Measurements from ENCODE around the gene C22orf23. TPM values are rescaled to one million over a fixed set of nuclear protein-coding genes. Genes with fewer than 3 reads are reported as not detected.
A peak's percentile ranks its signal among the peaks of the same experiment; 100 is the strongest.

The C22orf23 gene
- total RNA-seq, 2 donors from 2014 or later = not detected

- no peak for TF ChIP-seq CTCF (IDR thresholded peaks at IDR 0.05)
- Histone ChIP-seq H3K36me3 (no peaks in the 10 kb centered on the region), H3K4me1 (peaks cover 3% of the 10 kb centered on the region), H3K27ac (peak within 1 kb of the TSS; percentile 66), H3K4me3 (peak within 1 kb of the TSS; percentile 62), H3K27me3 (no peaks in the 10 kb centered on the region), H3K9ac (ENCODE audit: low read depth in 2 of 2, low read length in 2 of 2) (peak within 1 kb of the TSS; percentile 85 to 97), H3K9me3 (no peaks in the 10 kb centered on the region)
- intact Hi-C loops (cut with DNase I) = no loop called here
- peak; percentile 72 for DNase-seq
These were observed 47.7 kb downstream of the C22orf23 start, which contains the start of gene MICALL1 for GRCh38 chr22:37905534-37906363. Gene MICALL1 (plus strand): TSS chr22:37906297. CDS start chr22:37906423, 126 bp downstream.

- peak; percentile 33 for DNase-seq
- Histone ChIP-seq H3K9ac (ENCODE audit: low read depth in 2 of 2, low read length in 2 of 2) (no peak overlapping the region), H3K4me1 (peaks cover 3% of the 10 kb centered on the region), H3K27ac (peak overlapping the region; percentile 63), H3K9me3 (no peaks in the 10 kb centered on the region), H3K27me3 (no peaks in the 10 kb centered on the region), H3K4me3 (no peak overlapping the region), H3K36me3 (no peaks in the 10 kb centered on the region)
- TF ChIP-seq CTCF (IDR thresholded peaks at IDR 0.05) = no peak
- intact Hi-C loops (cut with DNase I) = no loop called here
These were observed 48.5 kb downstream of the C22orf23 start for GRCh38 chr22:37904572-37905533.

GRCh38 chr22:37898441-37899181 lies 54.8 kb downstream of the C22orf23 start:
- Histone ChIP-seq H3K27ac (no peak overlapping the region), H3K4me3 (no peak overlapping the region), H3K36me3 (no peaks in the 10 kb centered on the region), H3K4me1 (peaks cover 7% of the 10 kb centered on the region), H3K9me3 (no peaks in the 10 kb centered on the region), H3K27me3 (no peaks in the 10 kb centered on the region), H3K9ac (ENCODE audit: low read depth in 2 of 2, low read length in 2 of 2) (no peak overlapping the region)
- intact Hi-C loops (cut with DNase I) = no loop called here
- no peak for TF ChIP-seq CTCF (IDR thresholded peaks at IDR 0.05)
- no peak for DNase-seq

- peaks cover 7% of the 10 kb centered on the region for H3K4me1 ChIP-seq
- H3K4me3 ChIP-seq = no peak overlapping the region
- no peak overlapping the region for H3K9ac ChIP-seq (ENCODE audit: low read depth in 2 of 2, low read length in 2 of 2)
- no peaks in the 10 kb centered on the region for H3K9me3 ChIP-seq
- DNase-seq = no peak
- H3K36me3 ChIP-seq = no peaks in the 10 kb centered on the region
- H3K27ac ChIP-seq = no peak overlapping the region
- TF ChIP-seq CTCF (IDR thresholded peaks at IDR 0.05) = no peak
- no peaks in the 10 kb centered on the region for H3K27me3 ChIP-seq
- intact Hi-C loops (cut with DNase I) = no loop called here
These were observed 55.6 kb downstream of the C22orf23 start for GRCh38 chr22:37897807-37898206.

GRCh38 chr22:37896939-37897338 lies 56.5 kb downstream of the C22orf23 start:
- Histone ChIP-seq H3K9ac (ENCODE audit: low read depth in 2 of 2, low read length in 2 of 2) (peak overlapping the region; percentile 30 to 72), H3K27ac (peak overlapping the region; percentile 57), H3K27me3 (no peaks in the 10 kb centered on the region), H3K9me3 (no peaks in the 10 kb centered on the region), H3K4me1 (peaks cover 7% of the 10 kb centered on the region), H3K4me3 (no peak overlapping the region), H3K36me3 (no peaks in the 10 kb centered on the region)
- intact Hi-C loops (cut with DNase I) = no loop called here
- no peak for TF ChIP-seq CTCF (IDR thresholded peaks at IDR 0.05)
- DNase-seq = no peak
